ENCODE measurements around the gene BTBD2.

DNA sequence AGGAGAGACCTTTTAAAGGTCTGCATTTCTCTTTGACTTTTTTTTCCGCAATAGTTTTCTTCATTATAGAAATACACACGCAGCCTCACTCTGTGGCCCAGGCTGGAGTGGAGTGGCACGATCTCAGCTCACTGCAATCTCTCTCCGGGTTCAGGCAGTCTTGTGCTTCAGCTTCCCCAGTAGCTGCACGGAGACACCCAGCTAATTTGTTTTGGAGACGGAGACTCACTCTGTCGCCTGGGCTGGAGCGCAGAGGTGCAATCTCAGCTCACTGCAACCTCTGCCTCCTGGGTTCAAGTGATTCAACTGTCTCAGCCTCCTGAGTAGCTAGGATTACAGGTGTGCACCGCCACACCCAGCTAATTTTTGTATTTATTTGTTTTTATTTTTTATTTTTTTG, 47.3 kb upstream of the BTBD2 start:
- TF ChIP-seq EZH2phosphoT487 (IDR thresholded peaks at IDR 0.05; ENCODE audit: unreplicated experiment) (no peak), POLR2AphosphoS5 (IDR thresholded peaks at IDR 0.05; ENCODE audit: low read depth) (no peak)
- TF ChIP-seq, protein P1, sequence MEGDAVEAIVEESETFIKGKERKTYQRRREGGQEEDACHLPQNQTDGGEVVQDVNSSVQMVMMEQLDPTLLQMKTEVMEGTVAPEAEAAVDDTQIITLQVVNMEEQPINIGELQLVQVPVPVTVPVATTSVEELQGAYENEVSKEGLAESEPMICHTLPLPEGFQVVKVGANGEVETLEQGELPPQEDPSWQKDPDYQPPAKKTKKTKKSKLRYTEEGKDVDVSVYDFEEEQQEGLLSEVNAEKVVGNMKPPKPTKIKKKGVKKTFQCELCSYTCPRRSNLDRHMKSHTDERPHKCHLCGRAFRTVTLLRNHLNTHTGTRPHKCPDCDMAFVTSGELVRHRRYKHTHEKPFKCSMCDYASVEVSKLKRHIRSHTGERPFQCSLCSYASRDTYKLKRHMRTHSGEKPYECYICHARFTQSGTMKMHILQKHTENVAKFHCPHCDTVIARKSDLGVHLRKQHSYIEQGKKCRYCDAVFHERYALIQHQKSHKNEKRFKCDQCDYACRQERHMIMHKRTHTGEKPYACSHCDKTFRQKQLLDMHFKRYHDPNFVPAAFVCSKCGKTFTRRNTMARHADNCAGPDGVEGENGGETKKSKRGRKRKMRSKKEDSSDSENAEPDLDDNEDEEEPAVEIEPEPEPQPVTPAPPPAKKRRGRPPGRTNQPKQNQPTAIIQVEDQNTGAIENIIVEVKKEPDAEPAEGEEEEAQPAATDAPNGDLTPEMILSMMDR (conservative IDR thresholded peaks at IDR 0.05; ENCODE audit: low read depth in 2 of 2): no peak
